ENCODE results near the gene DHX32.

GRCh38 chr10:125868372-125868975, 12.6 kb downstream of the DHX32 start:
- TF ChIP-seq CTCF (IDR thresholded peaks at IDR 0.05; ENCODE audit: poor library complexity) (peak; percentile 77), EZH2phosphoT487 (IDR thresholded peaks at IDR 0.05; ENCODE audit: low read depth, severe bottlenecking, unreplicated experiment) (no peak)

Data from hepatocyte (in vitro differentiated cells).